ENCODE measurements around the gene BRCA1. TPM values are rescaled to one million over a fixed set of nuclear protein-coding genes. Genes with fewer than 3 reads are reported as not detected.
A peak's percentile ranks its signal among the peaks of the same experiment; 100 is the strongest.
"Not testable (repeated sequence)": the region's sequence is repeated elsewhere in the genome, so short reads cannot be mapped to it uniquely, and the experiment has no call there.

The BRCA1 gene
- polyA plus RNA-seq, 3 donors from 2014 or later, result 1.1 to 7.2 (median 5.8) TPM

- no peak overlapping the region for H3K27ac Mint-ChIP-seq
- H3K27me3 Mint-ChIP-seq (ENCODE audit: low read depth in 3 of 3), result peaks cover 0 to 2% (median 0%) of the 10 kb centered on the region in 3 donors
- H3K9me3 Mint-ChIP-seq, result no peaks in the 10 kb centered on the region
- H3K4me1 Mint-ChIP-seq, result no peaks in the 10 kb centered on the region
- no peak for DNase-seq
- H3K4me3 Mint-ChIP-seq, result no peak overlapping the region
- H3K36me3 Mint-ChIP-seq, result peaks cover 0 to 4% (median 0%) of the 10 kb centered on the region in 3 donors
These were observed 6.2 kb downstream of the BRCA1 start for GRCh38 chr17:43118679-43119615.

- peaks cover 0 to 2% (median 0%) of the 10 kb centered on the region in 3 donors for H3K27me3 Mint-ChIP-seq (ENCODE audit: low read depth in 3 of 3)
- H3K9me3 Mint-ChIP-seq, result peaks cover 0 to 1% (median 0%) of the 10 kb centered on the region in 6 donors
- H3K36me3 Mint-ChIP-seq, result peaks cover 0 to 4% (median 0%) of the 10 kb centered on the region in 3 donors
- peak overlapping the region in 1 of 6 donors; percentile 8 for H3K27ac Mint-ChIP-seq
- no peak for DNase-seq
- no peak overlapping the region for H3K4me3 Mint-ChIP-seq
- no peaks in the 10 kb centered on the region for H3K4me1 Mint-ChIP-seq
These were observed 11.0 kb downstream of the BRCA1 start for GRCh38 chr17:43114151-43114552.

- peaks cover 0 to 14% (median 7%) of the 10 kb centered on the region in 3 donors for H3K36me3 Mint-ChIP-seq
- H3K27ac Mint-ChIP-seq, result no peak overlapping the region
- H3K27me3 Mint-ChIP-seq (ENCODE audit: low read depth in 3 of 3), result no peaks in the 10 kb centered on the region
- DNase-seq, result no peak
- H3K4me1 Mint-ChIP-seq, result no peaks in the 10 kb centered on the region
- no peak overlapping the region for H3K4me3 Mint-ChIP-seq
- H3K9me3 Mint-ChIP-seq, result no peaks in the 10 kb centered on the region
These were observed 18.6 kb downstream of the BRCA1 start for GRCh38 chr17:43106552-43106951.

- Mint-ChIP-seq H3K4me1 (no peaks in the 10 kb centered on the region), H3K27me3 (ENCODE audit: low read depth in 3 of 3) (no peaks in the 10 kb centered on the region), H3K9me3 (no peaks in the 10 kb centered on the region), H3K27ac (no peak overlapping the region), H3K4me3 (no peak overlapping the region), H3K36me3 (peaks cover 0 to 15% (median 7%) of the 10 kb centered on the region in 3 donors)
- no peak for DNase-seq
These were observed 20.0 kb downstream of the BRCA1 start for GRCh38 chr17:43105146-43105545.

GRCh38 chr17:43104665-43105064 lies 20.5 kb downstream of the BRCA1 start:
- no peak overlapping the region for H3K4me3 Mint-ChIP-seq
- peaks cover 0 to 15% (median 7%) of the 10 kb centered on the region in 3 donors for H3K36me3 Mint-ChIP-seq
- no peak overlapping the region for H3K27ac Mint-ChIP-seq
- no peak for DNase-seq
- H3K4me1 Mint-ChIP-seq, result no peaks in the 10 kb centered on the region
- H3K27me3 Mint-ChIP-seq (ENCODE audit: low read depth in 3 of 3), result no peaks in the 10 kb centered on the region
- no peaks in the 10 kb centered on the region for H3K9me3 Mint-ChIP-seq

GRCh38 chr17:43095364-43095763 lies 29.8 kb downstream of the BRCA1 start:
- not testable (repeated sequence) for H3K4me1 Mint-ChIP-seq; DNase-seq; H3K4me3 Mint-ChIP-seq; H3K9me3 Mint-ChIP-seq; H3K27me3 Mint-ChIP-seq (ENCODE audit: low read depth in 3 of 3); H3K27ac Mint-ChIP-seq
- peaks cover 4 to 15% (median 6%) of the 10 kb centered on the region in 3 donors for H3K36me3 Mint-ChIP-seq

GRCh38 chr17:43094129-43094835 lies 30.9 kb downstream of the BRCA1 start:
- H3K9me3 Mint-ChIP-seq, result no peaks in the 10 kb centered on the region
- H3K4me3 Mint-ChIP-seq, result no peak overlapping the region
- H3K36me3 Mint-ChIP-seq, result peaks cover 4 to 15% (median 6%) of the 10 kb centered on the region in 3 donors
- no peaks in the 10 kb centered on the region for H3K27me3 Mint-ChIP-seq (ENCODE audit: low read depth in 3 of 3)
- no peak for DNase-seq
- H3K4me1 Mint-ChIP-seq, result no peaks in the 10 kb centered on the region
- H3K27ac Mint-ChIP-seq, result no peak overlapping the region

- Mint-ChIP-seq H3K36me3 (peaks cover 6 to 20% (median 12%) of the 10 kb centered on the region in 3 donors), H3K9me3 (no peaks in the 10 kb centered on the region), H3K4me1 (no peaks in the 10 kb centered on the region), H3K27ac (no peak overlapping the region), H3K4me3 (no peak overlapping the region), H3K27me3 (ENCODE audit: low read depth in 3 of 3) (no peaks in the 10 kb centered on the region)
- no peak for DNase-seq
These were observed 32.3 kb downstream of the BRCA1 start for GRCh38 chr17:43092901-43093300.

- Mint-ChIP-seq H3K4me3 (no peak overlapping the region), H3K9me3 (no peaks in the 10 kb centered on the region), H3K4me1 (no peaks in the 10 kb centered on the region), H3K36me3 (peaks cover 6 to 11% (median 10%) of the 10 kb centered on the region in 3 donors), H3K27ac (no peak overlapping the region), H3K27me3 (ENCODE audit: low read depth in 3 of 3) (no peaks in the 10 kb centered on the region)
- DNase-seq, result no peak
These were observed 35.1 kb downstream of the BRCA1 start for GRCh38 chr17:43090022-43090421.

- Mint-ChIP-seq H3K9me3 (no peaks in the 10 kb centered on the region), H3K4me1 (no peaks in the 10 kb centered on the region), H3K4me3 (no peak overlapping the region), H3K27ac (no peak overlapping the region), H3K27me3 (ENCODE audit: low read depth in 3 of 3) (no peaks in the 10 kb centered on the region), H3K36me3 (peaks cover 0 to 11% (median 5%) of the 10 kb centered on the region in 3 donors)
- DNase-seq, result no peak
These were observed 39.7 kb downstream of the BRCA1 start for GRCh38 chr17:43085474-43085873.

GRCh38 chr17:43079641-43080302 lies 45.4 kb downstream of the BRCA1 start:
- H3K4me3 Mint-ChIP-seq, result no peak overlapping the region
- peak overlapping the region in 1 of 6 donors; percentile 47 for H3K27ac Mint-ChIP-seq
- H3K36me3 Mint-ChIP-seq, result peaks cover 0 to 4% (median 3%) of the 10 kb centered on the region in 3 donors
- no peaks in the 10 kb centered on the region for H3K4me1 Mint-ChIP-seq
- DNase-seq, result no peak
- no peaks in the 10 kb centered on the region for H3K9me3 Mint-ChIP-seq
- H3K27me3 Mint-ChIP-seq (ENCODE audit: low read depth in 3 of 3), result no peaks in the 10 kb centered on the region

GRCh38 chr17:43074869-43075268 lies 50.3 kb downstream of the BRCA1 start:
- Mint-ChIP-seq H3K4me1 (no peaks in the 10 kb centered on the region), H3K27me3 (ENCODE audit: low read depth in 3 of 3) (no peaks in the 10 kb centered on the region), H3K27ac (no peak overlapping the region), H3K4me3 (no peak overlapping the region), H3K9me3 (no peaks in the 10 kb centered on the region), H3K36me3 (peaks cover 0 to 3% (median 2%) of the 10 kb centered on the region in 3 donors)
- no peak for DNase-seq

GRCh38 chr17:43070872-43071271 lies 54.3 kb downstream of the BRCA1 start:
- DNase-seq, result no peak
- Mint-ChIP-seq H3K27ac (no peak overlapping the region), H3K9me3 (no peaks in the 10 kb centered on the region), H3K4me3 (no peak overlapping the region), H3K27me3 (ENCODE audit: low read depth in 3 of 3) (no peaks in the 10 kb centered on the region), H3K4me1 (no peaks in the 10 kb centered on the region), H3K36me3 (peaks cover 0 to under 1% (median 0%) of the 10 kb centered on the region in 3 donors)

GRCh38 chr17:43070257-43070656 lies 54.9 kb downstream of the BRCA1 start:
- DNase-seq, result no peak
- peaks cover 0 to 2% (median 0%) of the 10 kb centered on the region in 3 donors for H3K36me3 Mint-ChIP-seq
- no peaks in the 10 kb centered on the region for H3K9me3 Mint-ChIP-seq
- no peaks in the 10 kb centered on the region for H3K27me3 Mint-ChIP-seq (ENCODE audit: low read depth in 3 of 3)
- no peak overlapping the region for H3K4me3 Mint-ChIP-seq
- no peaks in the 10 kb centered on the region for H3K4me1 Mint-ChIP-seq
- no peak overlapping the region for H3K27ac Mint-ChIP-seq

All from immature natural killer cell (primary cell).